ENCODE measurements around the gene SLC25A20. TPM values are rescaled to one million over a fixed set of nuclear protein-coding genes. Genes with fewer than 3 reads are reported as not detected.

Gene SLC25A20
- polyA plus RNA-seq, 1 experiment: 20.4 TPM

- Histone ChIP-seq H3K27me3 (ENCODE audit: control insufficient read depth, insufficient read depth, low read length) (no peaks in the 10 kb centered on the region), H3K4me3 (ENCODE audit: low read depth, low read length) (no peak overlapping the region), H3K36me3 (ENCODE audit: control insufficient read depth, insufficient read depth, low read length) (0 out of 2 replicates have a peak, but pooled peaks cover under 1% of the 10 kb centered on the region)
- POLR2A ChIA-PET: no interaction called here
- CTCF ChIA-PET: interaction anchor here (0.7 kb wide), 1 partner anchor 72 kb away, joined by 3 read pairs; no protein-coding TSS in a partner anchor
- TF ChIP-seq CTCF (IDR thresholded peaks at IDR 0.05; ENCODE audit: insufficient read depth, low read depth, low read length): no peak
- no peak for DNase-seq (ENCODE audit: low read depth)
Observed at GRCh38 chr3:48938156-48938555, 39.5 kb upstream of the SLC25A20 start.

DNA sequence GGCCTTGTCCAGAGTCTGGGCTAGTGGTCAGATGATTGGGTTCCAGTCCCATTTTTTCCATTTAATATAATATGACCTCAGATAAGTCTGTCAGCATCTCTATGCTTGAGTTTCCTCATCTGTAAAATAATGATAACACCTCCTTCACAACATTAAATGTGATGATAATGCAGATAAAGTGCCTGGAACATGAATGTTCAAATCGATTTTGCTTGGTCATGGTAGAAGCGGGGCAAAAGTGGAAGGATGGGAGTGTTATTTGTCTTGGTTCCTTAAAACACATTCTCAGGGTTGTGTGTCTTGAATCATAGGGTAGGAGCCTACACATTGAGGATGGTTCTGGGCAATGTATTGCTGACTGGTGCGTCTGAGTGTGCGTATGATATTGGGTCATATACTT, 36.8 kb upstream of the SLC25A20 start:
- Histone ChIP-seq H3K27me3 (ENCODE audit: control insufficient read depth, insufficient read depth, low read length) (no peaks in the 10 kb centered on the region), H3K36me3 (ENCODE audit: control insufficient read depth, insufficient read depth, low read length) (0 out of 2 replicates have a peak, but pooled peaks cover 3% of the 10 kb centered on the region), H3K4me3 (ENCODE audit: low read depth, low read length) (no peak overlapping the region)
- no peak for TF ChIP-seq CTCF (IDR thresholded peaks at IDR 0.05; ENCODE audit: insufficient read depth, low read depth, low read length)
- DNase-seq (ENCODE audit: low read depth): no peak
- POLR2A ChIA-PET: no interaction called here
- CTCF ChIA-PET: no interaction called here

- CTCF ChIA-PET: interaction anchor here (0.6 to 0.9 kb wide), 2 partner anchors 11 to 15 kb away, joined by 3 read pairs; no protein-coding TSS in a partner anchor
- Histone ChIP-seq H3K27me3 (ENCODE audit: control insufficient read depth, insufficient read depth, low read length) (no peaks in the 10 kb centered on the region), H3K4me3 (ENCODE audit: low read depth, low read length) (no peak overlapping the region), H3K36me3 (ENCODE audit: control insufficient read depth, insufficient read depth, low read length) (0 out of 2 replicates have a peak, but pooled peaks cover 3% of the 10 kb centered on the region)
- no peak for DNase-seq (ENCODE audit: low read depth)
- POLR2A ChIA-PET: no interaction called here
- no peak for TF ChIP-seq CTCF (IDR thresholded peaks at IDR 0.05; ENCODE audit: insufficient read depth, low read depth, low read length)
Observed at GRCh38 chr3:48934333-48934991, 35.8 kb upstream of the SLC25A20 start.

DNA sequence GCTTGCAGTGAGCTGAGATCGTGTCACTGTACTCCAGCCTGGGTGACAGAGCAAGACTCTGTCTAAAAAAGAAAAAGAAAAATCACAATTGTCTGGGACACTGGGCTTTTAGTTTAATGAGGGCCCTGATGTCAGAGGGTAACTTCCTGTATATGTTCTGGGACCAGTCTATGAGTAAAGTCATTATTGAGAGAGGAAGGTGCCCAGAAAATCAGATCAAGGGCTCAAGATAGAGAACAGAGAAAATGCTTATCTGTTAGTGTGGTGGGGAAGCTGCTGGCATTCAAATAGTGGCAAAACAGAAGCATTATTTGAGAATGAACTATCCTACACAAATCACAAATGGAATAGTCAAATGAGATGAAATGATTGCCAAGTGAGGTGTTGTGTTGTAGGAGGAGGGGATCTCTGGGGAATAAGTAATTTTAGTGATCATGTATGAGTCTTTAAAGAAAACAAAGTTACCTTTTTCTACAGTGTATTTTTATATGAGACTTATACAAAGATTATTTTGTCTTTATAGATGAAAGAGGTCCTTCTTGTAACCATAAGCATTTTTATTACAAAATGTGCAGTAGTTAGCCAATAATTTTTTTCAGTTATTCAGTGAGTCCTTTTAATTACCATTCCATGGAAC, 33.4 kb upstream of the SLC25A20 start:
- CTCF ChIA-PET: no interaction called here
- TF ChIP-seq CTCF (IDR thresholded peaks at IDR 0.05; ENCODE audit: insufficient read depth, low read depth, low read length): no peak

DNA sequence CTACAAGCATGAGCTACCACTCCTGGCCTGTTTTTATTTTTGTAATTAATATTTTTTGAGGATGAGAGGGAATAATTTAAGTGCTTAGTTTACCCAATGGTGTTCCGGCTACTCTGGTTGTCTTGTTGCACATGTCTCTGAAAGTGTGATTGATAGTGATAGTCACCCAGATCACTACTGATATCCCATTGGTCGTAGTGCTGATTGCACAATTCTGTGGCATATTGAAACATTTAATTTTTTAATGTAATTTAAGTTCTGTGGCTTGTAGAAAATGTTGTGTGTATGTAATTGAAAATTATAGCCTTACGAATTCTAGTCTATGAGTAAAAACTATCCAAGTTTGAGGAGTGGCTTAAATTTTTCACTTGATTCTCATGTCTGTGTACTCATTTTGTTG, 31.9 kb upstream of the SLC25A20 start:
- no peak for TF ChIP-seq CTCF (IDR thresholded peaks at IDR 0.05; ENCODE audit: insufficient read depth, low read depth, low read length)
- ChIA-PET CTCF (interaction anchor here (0.8 to 1.9 kb wide), 2 partner anchors 21 to 57 kb away, joined by 3 to 5 read pairs; no protein-coding TSS in a partner anchor), POLR2A (no interaction called here)
- no peak for DNase-seq (ENCODE audit: low read depth)
- H3K27me3 ChIP-seq (ENCODE audit: control insufficient read depth, insufficient read depth, low read length): no peaks in the 10 kb centered on the region
- H3K4me3 ChIP-seq (ENCODE audit: low read depth, low read length): no peak overlapping the region
- 0 out of 2 replicates have a peak, but pooled peaks cover 3% of the 10 kb centered on the region for H3K36me3 ChIP-seq (ENCODE audit: control insufficient read depth, insufficient read depth, low read length)

More for the DNA sequence above, 33.4 kb upstream of the SLC25A20 start:
- no peak for DNase-seq (ENCODE audit: low read depth)
- Histone ChIP-seq H3K36me3 (ENCODE audit: control insufficient read depth, insufficient read depth, low read length) (0 out of 2 replicates have a peak, but pooled peaks cover 3% of the 10 kb centered on the region), H3K4me3 (ENCODE audit: low read depth, low read length) (no peak overlapping the region), H3K27me3 (ENCODE audit: control insufficient read depth, insufficient read depth, low read length) (no peaks in the 10 kb centered on the region)
- POLR2A ChIA-PET: no interaction called here
